GM23338 (cell line): ENCODE results near the gene CALY. TPM values are rescaled to one million over a fixed set of nuclear protein-coding genes. Genes with fewer than 3 reads are reported as not detected.
A peak's percentile ranks its signal among the peaks of the same experiment; 100 is the strongest.

ENCODE experiments used
- ATAC-seq: fragments of 200-7000 bp; cut with Tn5 transposase; 3 replicates; pipeline ENCODE4 v1.9.1; 2020
- DNase-seq: peaks from one replicate; pipeline ENCODE4 v3.0.0-alpha.2; 2015; ENCODE audit warnings: low spot score
- H2AFZ ChIP-seq: fragments of 200-600 bp; sonication (generic); 2 replicates; pipeline ENCODE4 v1.8.0; 2016; ENCODE audit warnings: antibody characterized with exemption, mild to moderate bottlenecking, moderate library complexity
- H3F3A ChIP-seq: fragments of 200-600 bp; sonication (generic); replicated peaks from 2 replicates; pipeline ENCODE4 v1.8.0; 2017; ENCODE audit warnings: antibody characterized with exemption, mixed run types, low read depth
- H3K27ac ChIP-seq: fragments of 200-600 bp; sonication (generic); 2 replicates; pipeline ENCODE4 v1.6.1; 2016; ENCODE audit warnings: low read depth
- H3K27me3 ChIP-seq: fragments of 200-600 bp; sonication (generic); 2 replicates; pipeline ENCODE4 v1.8.0; 2016; ENCODE audit warnings: mild to moderate bottlenecking, mixed run types, moderate library complexity; ENCODE audit not compliant: insufficient read depth
- H3K36me3 ChIP-seq: fragments of 200-600 bp; sonication (generic); 2 replicates; pipeline ENCODE4 v1.8.0; 2016; ENCODE audit warnings: mild to moderate bottlenecking; ENCODE audit not compliant: insufficient read depth
- H3K4me1 ChIP-seq: fragments of 200-600 bp; sonication (generic); 2 replicates; pipeline ENCODE4 v1.8.0; 2016; ENCODE audit warnings: mild to moderate bottlenecking, moderate library complexity; ENCODE audit not compliant: insufficient read depth
- H3K4me2 ChIP-seq: fragments of 200-600 bp; sonication (generic); 2 replicates; pipeline ENCODE4 v1.7.1; 2017; ENCODE audit warnings: mixed run types
- H3K4me3 ChIP-seq: fragments of 200-600 bp; sonication (generic); 2 replicates; pipeline ENCODE4 v1.6.1; 2016; ENCODE audit warnings: mixed run types
- H3K79me2 ChIP-seq: fragments of 200-600 bp; sonication (generic); replicated peaks from 2 replicates; pipeline ENCODE4 v1.8.0; 2017; ENCODE audit warnings: mild to moderate bottlenecking; ENCODE audit not compliant: insufficient read depth
- H3K9me2 ChIP-seq: fragments of 200-600 bp; sonication (generic); 2 replicates; pipeline ENCODE4 v1.8.0; 2017; ENCODE audit not compliant: insufficient read depth
- H4K20me1 ChIP-seq: fragments of 200-600 bp; sonication (generic); replicated peaks from 2 replicates; pipeline ENCODE4 v1.8.0; 2017; ENCODE audit warnings: mild to moderate bottlenecking; ENCODE audit not compliant: insufficient read depth
- H3K27ac Mint-ChIP-seq: 2 replicates; pipeline ENCODE4 v1.8.0; 2020; ENCODE audit warnings: inconsistent platforms, mild to moderate bottlenecking, moderate library complexity, mixed read lengths
- H3K27me3 Mint-ChIP-seq: 3 replicates; pipeline ENCODE4 v1.8.0; 2022; ENCODE audit warnings: low read depth, mild to moderate bottlenecking, moderate library complexity, mixed read lengths, inconsistent platforms; ENCODE audit not compliant: insufficient read depth, poor library complexity
- H3K36me3 Mint-ChIP-seq: 3 replicates; pipeline ENCODE4 v1.8.0; 2021; ENCODE audit warnings: low read depth, mild to moderate bottlenecking, inconsistent platforms, moderate library complexity, mixed read lengths
- H3K4me1 Mint-ChIP-seq: 3 replicates; pipeline ENCODE4 v1.8.0; 2020; ENCODE audit warnings: mild to moderate bottlenecking, inconsistent platforms, mixed read lengths
- H3K4me3 Mint-ChIP-seq: 3 replicates; pipeline ENCODE4 v1.8.0; 2021; ENCODE audit warnings: moderate library complexity, mild to moderate bottlenecking, inconsistent platforms, mixed read lengths
- H3K9me3 Mint-ChIP-seq: 3 replicates; pipeline ENCODE4 v1.8.0; 2020; ENCODE audit warnings: moderate library complexity, mild to moderate bottlenecking, inconsistent platforms, mixed read lengths
- EZH2 ChIP-seq: fragments of 200-600 bp; sonication (generic); IDR thresholded peaks from one replicate; pipeline ENCODE4 v1.8.0; 2017; ENCODE audit warnings: antibody characterized with exemption, mild to moderate bottlenecking, low read depth; ENCODE audit not compliant: unreplicated experiment
- EZH2phosphoT487 ChIP-seq: fragments of 200-600 bp; sonication (generic); IDR thresholded peaks from one replicate; pipeline ENCODE4 v1.8.1; 2018; ENCODE audit warnings: antibody characterized with exemption; ENCODE audit not compliant: unreplicated experiment
- JUNB ChIP-seq: IDR thresholded peaks from one replicate; pipeline ENCODE4 v1.6.1; 2016; ENCODE audit warnings: antibody characterized with exemption; ENCODE audit not compliant: unreplicated experiment
- POLR2AphosphoS5 ChIP-seq: IDR thresholded peaks from 2 replicates; pipeline ENCODE4 v1.6.1; 2016; ENCODE audit warnings: antibody characterized with exemption, low read depth
- STAT1 ChIP-seq: IDR thresholded peaks from one replicate; pipeline ENCODE4 v1.6.1; 2016; ENCODE audit warnings: antibody characterized with exemption; ENCODE audit not compliant: unreplicated experiment
- ZNF114 ChIP-seq: fragments of 250-450 bp; sonication (Bioruptor Pico); IDR thresholded peaks from 2 replicates; pipeline ENCODE4 v1.5.0; 2020; ENCODE audit warnings: mild to moderate bottlenecking, moderate library complexity
- ZNF331 ChIP-seq: fragments of 250-450 bp; sonication (Bioruptor Pico); IDR thresholded peaks from 2 replicates; pipeline ENCODE4 v1.5.0; 2020; ENCODE audit warnings: low read depth, mild to moderate bottlenecking, moderate library complexity
- polyA plus RNA-seq: library from polyadenylated mRNA; unstranded; fragments of >200 nt; fragmentation: Nextera tagmentation; extraction: Ambion mirVana; gene quantifications from 2 replicates; pipeline ENCODE4 v1.2.1, GENCODE V29; 2016
- total RNA-seq: library from RNA; depleted of rRNA; stranded (reverse); fragments of >200 nt; shearing (Covaris generic); gene quantifications from 2 replicates; pipeline ENCODE4 v1.2.3, GENCODE V29; 2014
- TF ChIP-seq, protein P1 (sequence below), 2 experiments: fragments of 200-600 bp in 1 of 2; sonication (generic) in 1 of 2; conservative IDR thresholded peaks; 2 replicates each; pipeline versions ENCODE4 v1.5.1 to v1.6.1; 2016 to 2017; ENCODE audit warnings: antibody characterized with exemption in 2 of 2, low read depth in 2 of 2, mild to moderate bottlenecking in 2 of 2, moderate library complexity in 1 of 2
- TF ChIP-seq, protein P2 (sequence below): fragments of 250-450 bp; sonication (Bioruptor Pico); IDR thresholded peaks from 2 replicates; pipeline ENCODE4 v1.5.0; 2020; ENCODE audit warnings: mild to moderate bottlenecking, moderate library complexity
- TF ChIP-seq, protein P3 (sequence below): IDR thresholded peaks from 2 replicates; pipeline ENCODE4 v1.6.1; 2016; ENCODE audit warnings: antibody characterized with exemption

CALY gene
- total and polyA plus RNA-seq, 2 experiments from 2014 or later, result 1.0 to 8.0 TPM

DNA sequence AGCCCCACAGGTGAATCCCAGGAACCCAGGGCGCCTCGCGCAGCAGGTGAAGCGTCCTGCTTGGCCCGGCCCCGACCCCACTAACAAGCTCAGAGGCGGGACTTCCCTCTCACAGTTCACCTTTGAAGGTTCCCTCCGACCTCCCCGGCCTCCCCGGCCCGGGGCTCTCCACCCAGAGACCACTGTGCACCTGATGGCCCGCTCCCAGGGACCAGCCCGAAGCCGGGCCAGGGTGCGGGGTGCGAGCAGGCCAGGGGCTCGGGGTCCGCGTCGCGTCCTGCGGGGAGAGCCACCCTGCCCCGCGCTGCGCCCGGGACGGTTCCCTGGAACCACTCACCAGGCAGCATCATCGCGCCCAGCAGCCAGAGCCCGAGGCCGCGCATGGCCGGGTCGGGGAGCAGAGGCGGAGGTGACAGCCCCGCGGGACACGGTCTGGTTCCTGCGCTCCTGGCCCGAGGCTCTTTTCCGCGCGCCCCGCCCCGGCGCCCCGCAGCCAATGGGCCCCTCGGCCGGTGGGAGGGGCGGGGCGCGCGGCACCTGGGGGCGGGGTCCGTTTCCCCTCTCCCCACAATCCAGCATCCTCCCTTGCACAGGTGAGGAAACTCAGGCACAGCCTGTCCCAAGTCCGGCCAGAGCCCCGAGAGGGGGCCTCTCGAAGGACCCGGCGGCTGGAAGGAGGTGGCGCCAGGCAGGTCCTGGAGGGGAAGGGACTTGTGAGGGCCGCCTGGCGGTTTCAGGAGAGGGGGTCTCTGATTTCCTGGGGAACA is 60.1 kb downstream of the CALY start, which contains the start of gene ADAM8:
ADAM8 (minus strand) TSS at position 434 of the 767 bp plus-strand sequence; CDS start at position 383, 51 bp downstream.
- Histone ChIP-seq H3K4me1 (no peaks in the 10 kb centered on the region), H3K4me2 (peak within 1 kb of the TSS; percentile 87), H2AFZ (peak within 1 kb of the TSS; percentile 59), H4K20me1 (no peaks in the 10 kb centered on the region), H3K27me3 (no peaks in the 10 kb centered on the region), H3K36me3 (no peaks in the 10 kb centered on the region), H3F3A (no peaks in the 10 kb centered on the region), H3K27ac (no peak within 1 kb of the TSS), H3K79me2 (no peaks in the 10 kb centered on the region), H3K4me3 (peak within 1 kb of the TSS; percentile 61), H3K9me2 (no peaks in the 10 kb centered on the region)
- H3K4me3 Mint-ChIP-seq, result peak within 1 kb of the TSS; percentile 57
- no peak within 1 kb of the TSS for H3K27ac Mint-ChIP-seq
- no peaks in the 10 kb centered on the region for H3K9me3 Mint-ChIP-seq
- DNase-seq (peak; percentile 88), ATAC-seq (peak; percentile 85)
- no peaks in the 10 kb centered on the region for H3K36me3 Mint-ChIP-seq
- H3K27me3 Mint-ChIP-seq, result no peaks in the 10 kb centered on the region
- H3K4me1 Mint-ChIP-seq, result peaks cover 4% of the 10 kb centered on the region; the same call in 2 of the 3 replicates
- TF ChIP-seq, protein P1, sequence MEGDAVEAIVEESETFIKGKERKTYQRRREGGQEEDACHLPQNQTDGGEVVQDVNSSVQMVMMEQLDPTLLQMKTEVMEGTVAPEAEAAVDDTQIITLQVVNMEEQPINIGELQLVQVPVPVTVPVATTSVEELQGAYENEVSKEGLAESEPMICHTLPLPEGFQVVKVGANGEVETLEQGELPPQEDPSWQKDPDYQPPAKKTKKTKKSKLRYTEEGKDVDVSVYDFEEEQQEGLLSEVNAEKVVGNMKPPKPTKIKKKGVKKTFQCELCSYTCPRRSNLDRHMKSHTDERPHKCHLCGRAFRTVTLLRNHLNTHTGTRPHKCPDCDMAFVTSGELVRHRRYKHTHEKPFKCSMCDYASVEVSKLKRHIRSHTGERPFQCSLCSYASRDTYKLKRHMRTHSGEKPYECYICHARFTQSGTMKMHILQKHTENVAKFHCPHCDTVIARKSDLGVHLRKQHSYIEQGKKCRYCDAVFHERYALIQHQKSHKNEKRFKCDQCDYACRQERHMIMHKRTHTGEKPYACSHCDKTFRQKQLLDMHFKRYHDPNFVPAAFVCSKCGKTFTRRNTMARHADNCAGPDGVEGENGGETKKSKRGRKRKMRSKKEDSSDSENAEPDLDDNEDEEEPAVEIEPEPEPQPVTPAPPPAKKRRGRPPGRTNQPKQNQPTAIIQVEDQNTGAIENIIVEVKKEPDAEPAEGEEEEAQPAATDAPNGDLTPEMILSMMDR (conservative IDR thresholded peaks at IDR 0.05; ENCODE audit: low read depth in 2 of 2), result no peak
- peak; percentile 42; the same call in 1 of the 2 replicates for TF ChIP-seq POLR2AphosphoS5

DNA sequence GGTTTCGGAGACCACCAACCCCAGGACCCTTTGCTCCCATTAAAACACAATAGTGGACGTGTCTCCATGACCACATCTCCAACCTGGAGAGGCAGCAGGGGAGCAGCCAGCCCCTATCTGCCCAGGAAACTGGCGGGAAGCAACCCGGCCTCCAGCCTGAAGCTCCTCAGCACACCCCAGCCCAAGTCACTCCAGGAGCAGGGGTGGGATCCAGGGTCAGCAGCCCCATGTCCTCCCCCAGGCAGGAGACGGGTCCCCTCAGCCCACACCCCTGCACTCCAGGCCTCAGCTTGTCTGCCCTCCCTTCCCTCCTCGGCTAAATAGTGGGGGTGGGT is 60.6 kb downstream of the CALY start:
- H3K4me2 ChIP-seq, result peak overlapping the region; percentile 87
- no peaks in the 10 kb centered on the region for H4K20me1 ChIP-seq
- no peaks in the 10 kb centered on the region for H3K27me3 ChIP-seq
- Mint-ChIP-seq H3K4me1 (peaks cover 4% of the 10 kb centered on the region; the same call in 2 of the 3 replicates), H3K36me3 (no peaks in the 10 kb centered on the region), H3K27ac (no peak overlapping the region), H3K4me3 (peak overlapping the region; percentile 57), H3K9me3 (no peaks in the 10 kb centered on the region), H3K27me3 (peaks cover 3% of the 10 kb centered on the region)
- no peaks in the 10 kb centered on the region for H3K4me1 ChIP-seq
- peak overlapping the region; percentile 61 for H3K4me3 ChIP-seq
- H3F3A ChIP-seq, result no peaks in the 10 kb centered on the region
- ATAC-seq (peak; percentile 4), DNase-seq (no peak)
- no peaks in the 10 kb centered on the region for H3K9me2 ChIP-seq
- no peak overlapping the region for H3K27ac ChIP-seq
- H3K79me2 ChIP-seq, result no peaks in the 10 kb centered on the region
- no peaks in the 10 kb centered on the region for H3K36me3 ChIP-seq
- H2AFZ ChIP-seq, result peak overlapping the region; percentile 59; the same call in 1 of the 2 replicates
- TF ChIP-seq POLR2AphosphoS5, result no peak
- TF ChIP-seq JUNB, result no peak
- TF ChIP-seq EZH2phosphoT487, result no peak
- no peak for TF ChIP-seq EZH2
- no peak for TF ChIP-seq ZNF331 (CRISPR knock-in tag)
- TF ChIP-seq, protein P2, sequence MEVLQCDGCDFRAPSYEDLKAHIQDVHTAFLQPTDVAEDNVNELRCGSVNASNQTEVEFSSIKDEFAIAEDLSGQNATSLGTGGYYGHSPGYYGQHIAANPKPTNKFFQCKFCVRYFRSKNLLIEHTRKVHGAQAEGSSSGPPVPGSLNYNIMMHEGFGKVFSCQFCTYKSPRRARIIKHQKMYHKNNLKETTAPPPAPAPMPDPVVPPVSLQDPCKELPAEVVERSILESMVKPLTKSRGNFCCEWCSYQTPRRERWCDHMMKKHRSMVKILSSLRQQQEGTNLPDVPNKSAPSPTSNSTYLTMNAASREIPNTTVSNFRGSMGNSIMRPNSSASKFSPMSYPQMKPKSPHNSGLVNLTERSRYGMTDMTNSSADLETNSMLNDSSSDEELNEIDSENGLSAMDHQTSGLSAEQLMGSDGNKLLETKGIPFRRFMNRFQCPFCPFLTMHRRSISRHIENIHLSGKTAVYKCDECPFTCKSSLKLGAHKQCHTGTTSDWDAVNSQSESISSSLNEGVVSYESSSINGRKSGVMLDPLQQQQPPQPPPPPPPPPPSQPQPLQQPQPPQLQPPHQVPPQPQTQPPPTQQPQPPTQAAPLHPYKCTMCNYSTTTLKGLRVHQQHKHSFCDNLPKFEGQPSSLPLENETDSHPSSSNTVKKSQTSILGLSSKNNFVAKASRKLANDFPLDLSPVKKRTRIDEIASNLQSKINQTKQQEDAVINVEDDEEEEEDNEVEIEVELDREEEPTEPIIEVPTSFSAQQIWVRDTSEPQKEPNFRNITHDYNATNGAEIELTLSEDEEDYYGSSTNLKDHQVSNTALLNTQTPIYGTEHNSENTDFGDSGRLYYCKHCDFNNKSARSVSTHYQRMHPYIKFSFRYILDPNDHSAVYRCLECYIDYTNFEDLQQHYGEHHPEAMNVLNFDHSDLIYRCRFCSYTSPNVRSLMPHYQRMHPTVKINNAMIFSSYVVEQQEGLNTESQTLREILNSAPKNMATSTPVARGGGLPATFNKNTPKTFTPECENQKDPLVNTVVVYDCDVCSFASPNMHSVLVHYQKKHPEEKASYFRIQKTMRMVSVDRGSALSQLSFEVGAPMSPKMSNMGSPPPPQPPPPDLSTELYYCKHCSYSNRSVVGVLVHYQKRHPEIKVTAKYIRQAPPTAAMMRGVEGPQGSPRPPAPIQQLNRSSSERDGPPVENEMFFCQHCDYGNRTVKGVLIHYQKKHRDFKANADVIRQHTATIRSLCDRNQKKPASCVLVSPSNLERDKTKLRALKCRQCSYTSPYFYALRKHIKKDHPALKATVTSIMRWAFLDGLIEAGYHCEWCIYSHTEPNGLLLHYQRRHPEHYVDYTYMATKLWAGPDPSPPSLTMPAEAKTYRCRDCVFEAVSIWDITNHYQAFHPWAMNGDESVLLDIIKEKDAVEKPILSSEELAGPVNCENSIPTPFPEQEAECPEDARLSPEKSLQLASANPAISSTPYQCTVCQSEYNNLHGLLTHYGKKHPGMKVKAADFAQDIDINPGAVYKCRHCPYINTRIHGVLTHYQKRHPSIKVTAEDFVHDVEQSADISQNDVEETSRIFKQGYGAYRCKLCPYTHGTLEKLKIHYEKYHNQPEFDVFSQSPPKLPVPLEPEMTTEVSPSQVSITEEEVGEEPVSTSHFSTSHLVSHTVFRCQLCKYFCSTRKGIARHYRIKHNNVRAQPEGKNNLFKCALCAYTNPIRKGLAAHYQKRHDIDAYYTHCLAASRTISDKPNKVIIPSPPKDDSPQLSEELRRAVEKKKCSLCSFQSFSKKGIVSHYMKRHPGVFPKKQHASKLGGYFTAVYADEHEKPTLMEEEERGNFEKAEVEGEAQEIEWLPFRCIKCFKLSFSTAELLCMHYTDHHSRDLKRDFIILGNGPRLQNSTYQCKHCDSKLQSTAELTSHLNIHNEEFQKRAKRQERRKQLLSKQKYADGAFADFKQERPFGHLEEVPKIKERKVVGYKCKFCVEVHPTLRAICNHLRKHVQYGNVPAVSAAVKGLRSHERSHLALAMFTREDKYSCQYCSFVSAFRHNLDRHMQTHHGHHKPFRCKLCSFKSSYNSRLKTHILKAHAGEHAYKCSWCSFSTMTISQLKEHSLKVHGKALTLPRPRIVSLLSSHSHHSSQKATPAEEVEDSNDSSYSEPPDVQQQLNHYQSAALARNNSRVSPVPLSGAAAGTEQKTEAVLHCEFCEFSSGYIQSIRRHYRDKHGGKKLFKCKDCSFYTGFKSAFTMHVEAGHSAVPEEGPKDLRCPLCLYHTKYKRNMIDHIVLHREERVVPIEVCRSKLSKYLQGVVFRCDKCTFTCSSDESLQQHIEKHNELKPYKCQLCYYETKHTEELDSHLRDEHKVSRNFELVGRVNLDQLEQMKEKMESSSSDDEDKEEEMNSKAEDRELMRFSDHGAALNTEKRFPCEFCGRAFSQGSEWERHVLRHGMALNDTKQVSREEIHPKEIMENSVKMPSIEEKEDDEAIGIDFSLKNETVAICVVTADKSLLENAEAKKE, result no peak
- no peak for TF ChIP-seq STAT1
- TF ChIP-seq, protein P3, sequence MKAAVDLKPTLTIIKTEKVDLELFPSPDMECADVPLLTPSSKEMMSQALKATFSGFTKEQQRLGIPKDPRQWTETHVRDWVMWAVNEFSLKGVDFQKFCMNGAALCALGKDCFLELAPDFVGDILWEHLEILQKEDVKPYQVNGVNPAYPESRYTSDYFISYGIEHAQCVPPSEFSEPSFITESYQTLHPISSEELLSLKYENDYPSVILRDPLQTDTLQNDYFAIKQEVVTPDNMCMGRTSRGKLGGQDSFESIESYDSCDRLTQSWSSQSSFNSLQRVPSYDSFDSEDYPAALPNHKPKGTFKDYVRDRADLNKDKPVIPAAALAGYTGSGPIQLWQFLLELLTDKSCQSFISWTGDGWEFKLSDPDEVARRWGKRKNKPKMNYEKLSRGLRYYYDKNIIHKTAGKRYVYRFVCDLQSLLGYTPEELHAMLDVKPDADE, result no peak
- TF ChIP-seq ZNF114, result no peak
